ENCODE results near the gene MUC20. TPM values are rescaled to one million over a fixed set of nuclear protein-coding genes. Genes with fewer than 3 reads are reported as not detected.
"Not testable (repeated sequence)": the region's sequence is repeated elsewhere in the genome, so short reads cannot be mapped to it uniquely, and the experiment has no call there.

The MUC20 gene
- total RNA-seq, 2 donors from 2014 or later = 3.4 to 5.0 TPM

DNA sequence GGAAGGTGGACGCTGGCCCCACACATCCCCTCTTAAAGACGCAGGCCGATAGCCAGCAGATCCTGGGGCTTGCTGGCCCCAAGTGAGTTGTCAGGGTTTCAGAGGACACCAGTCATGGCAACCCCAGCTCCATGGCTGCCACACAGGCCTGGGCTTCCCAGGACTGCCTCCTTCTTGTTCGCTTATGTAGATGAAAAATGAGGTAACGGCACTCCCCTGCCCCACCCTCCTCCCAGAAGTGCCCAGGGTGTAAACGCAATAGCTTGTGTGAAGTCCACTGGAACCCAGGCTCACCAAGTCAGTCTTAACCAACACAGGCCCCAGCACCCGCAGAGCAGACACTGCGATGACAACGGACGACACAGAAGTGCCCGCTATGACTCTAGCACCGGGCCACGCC is 3.6 kb downstream of the MUC20 start:
- not testable (repeated sequence) for H3K9me3 ChIP-seq; DNase-seq (ENCODE audit: low spot score); H3K4me3 ChIP-seq; H3K36me3 ChIP-seq; H3K27me3 ChIP-seq; H3K27ac ChIP-seq; H3K4me1 ChIP-seq

DNA sequence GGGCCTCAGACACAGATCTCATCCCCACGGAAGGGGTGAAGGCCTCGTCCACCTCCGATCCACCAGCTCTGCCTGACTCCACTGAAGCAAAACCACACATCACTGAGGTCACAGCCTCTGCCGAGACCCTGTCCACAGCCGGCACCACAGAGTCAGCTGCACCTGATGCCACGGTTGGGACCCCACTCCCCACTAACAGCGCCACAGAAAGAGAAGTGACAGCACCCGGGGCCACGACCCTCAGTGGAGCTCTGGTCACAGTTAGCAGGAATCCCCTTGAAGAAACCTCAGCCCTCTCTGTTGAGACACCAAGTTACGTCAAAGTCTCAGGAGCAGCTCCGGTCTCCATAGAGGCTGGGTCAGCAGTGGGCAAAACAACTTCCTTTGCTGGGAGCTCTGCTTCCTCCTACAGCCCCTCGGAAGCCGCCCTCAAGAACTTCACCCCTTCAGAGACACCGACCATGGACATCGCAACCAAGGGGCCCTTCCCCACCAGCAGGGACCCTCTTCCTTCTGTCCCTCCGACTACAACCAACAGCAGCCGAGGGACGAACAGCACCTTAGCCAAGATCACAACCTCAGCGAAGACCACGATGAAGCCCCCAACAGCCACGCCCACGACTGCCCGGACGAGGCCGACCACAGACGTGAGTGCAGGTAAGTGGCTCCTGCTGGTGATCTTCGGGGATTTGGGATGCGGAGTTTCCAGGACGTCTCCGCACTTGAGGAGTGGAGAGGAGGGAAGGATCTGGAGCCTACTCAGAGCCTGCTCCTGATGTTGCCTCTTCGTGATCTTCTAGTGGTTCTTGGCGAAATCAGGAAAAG is 5.3 kb downstream of the MUC20 start:
- peaks cover 17% of the 10 kb centered on the region for H3K36me3 ChIP-seq
- not testable (repeated sequence) for H3K4me1 ChIP-seq; DNase-seq (ENCODE audit: low spot score)

DNA sequence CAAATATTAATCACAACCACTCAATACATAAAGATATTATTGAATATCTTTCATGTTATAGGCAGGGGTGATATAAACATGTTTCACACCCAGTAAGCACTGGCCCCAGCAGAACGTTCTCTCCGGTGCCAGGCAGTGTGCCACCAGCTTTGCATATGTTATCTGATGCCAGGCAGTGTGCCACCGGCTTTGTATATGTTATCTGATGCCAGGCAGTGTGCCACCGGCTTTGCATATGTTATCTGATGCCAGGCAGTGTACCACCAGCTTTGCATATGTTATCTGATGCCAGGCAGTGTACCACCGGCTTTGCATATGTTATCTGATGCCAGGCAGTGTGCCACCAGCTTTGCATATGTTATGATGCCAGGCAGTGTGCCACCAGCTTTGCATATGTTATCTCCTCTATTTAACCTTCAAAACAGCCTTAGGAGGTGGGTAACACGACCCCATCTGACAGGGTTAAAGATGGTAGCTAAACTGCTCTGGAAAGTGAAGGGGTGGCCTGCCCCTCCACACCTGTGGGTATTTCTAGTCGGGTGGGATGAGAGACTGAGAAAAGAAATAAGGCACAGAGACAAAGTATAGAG is 6.9 kb downstream of the MUC20 start:
- TF ChIP-seq, protein P1, sequence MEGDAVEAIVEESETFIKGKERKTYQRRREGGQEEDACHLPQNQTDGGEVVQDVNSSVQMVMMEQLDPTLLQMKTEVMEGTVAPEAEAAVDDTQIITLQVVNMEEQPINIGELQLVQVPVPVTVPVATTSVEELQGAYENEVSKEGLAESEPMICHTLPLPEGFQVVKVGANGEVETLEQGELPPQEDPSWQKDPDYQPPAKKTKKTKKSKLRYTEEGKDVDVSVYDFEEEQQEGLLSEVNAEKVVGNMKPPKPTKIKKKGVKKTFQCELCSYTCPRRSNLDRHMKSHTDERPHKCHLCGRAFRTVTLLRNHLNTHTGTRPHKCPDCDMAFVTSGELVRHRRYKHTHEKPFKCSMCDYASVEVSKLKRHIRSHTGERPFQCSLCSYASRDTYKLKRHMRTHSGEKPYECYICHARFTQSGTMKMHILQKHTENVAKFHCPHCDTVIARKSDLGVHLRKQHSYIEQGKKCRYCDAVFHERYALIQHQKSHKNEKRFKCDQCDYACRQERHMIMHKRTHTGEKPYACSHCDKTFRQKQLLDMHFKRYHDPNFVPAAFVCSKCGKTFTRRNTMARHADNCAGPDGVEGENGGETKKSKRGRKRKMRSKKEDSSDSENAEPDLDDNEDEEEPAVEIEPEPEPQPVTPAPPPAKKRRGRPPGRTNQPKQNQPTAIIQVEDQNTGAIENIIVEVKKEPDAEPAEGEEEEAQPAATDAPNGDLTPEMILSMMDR (IDR thresholded peaks at IDR 0.05) = no peak

More for the DNA sequence above, 5.3 kb downstream of the MUC20 start:
- H3K27me3 ChIP-seq, H3K27ac ChIP-seq, H3K4me3 ChIP-seq, H3K9me3 ChIP-seq: not testable (repeated sequence)

DNA sequence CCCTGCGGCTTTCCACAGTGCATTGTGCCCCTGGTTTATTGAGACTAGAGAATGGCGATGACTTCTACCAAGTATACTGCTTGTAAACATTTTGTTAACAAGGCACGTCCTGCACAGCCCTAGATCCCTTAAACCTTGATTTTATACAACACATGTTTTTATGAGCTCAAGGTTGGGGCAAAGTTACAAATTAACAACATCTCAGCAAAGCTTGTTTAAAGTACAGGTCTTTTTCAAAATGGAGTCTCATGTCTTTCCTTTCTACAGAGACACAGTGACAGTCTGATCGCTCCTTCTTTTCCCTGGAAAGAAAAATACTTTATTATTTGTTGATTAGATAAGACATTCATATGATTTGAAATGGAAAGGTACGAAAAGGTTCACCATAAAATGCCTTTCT is 8.0 kb downstream of the MUC20 start:
- not testable (repeated sequence) for DNase-seq (ENCODE audit: low spot score); H3K27ac ChIP-seq; H3K9me3 ChIP-seq; H3K27me3 ChIP-seq; H3K4me3 ChIP-seq; H3K4me1 ChIP-seq
- peaks cover 42% of the 10 kb centered on the region for H3K36me3 ChIP-seq

More for the DNA sequence above, 6.9 kb downstream of the MUC20 start:
- Histone ChIP-seq H3K4me3 (no peak overlapping the region), H3K27ac (no peak overlapping the region), H3K4me1 (no peaks in the 10 kb centered on the region), H3K36me3 (peaks cover 31% of the 10 kb centered on the region), H3K27me3 (no peaks in the 10 kb centered on the region), H3K9me3 (no peaks in the 10 kb centered on the region)
- no peak for DNase-seq (ENCODE audit: low spot score)

DNA sequence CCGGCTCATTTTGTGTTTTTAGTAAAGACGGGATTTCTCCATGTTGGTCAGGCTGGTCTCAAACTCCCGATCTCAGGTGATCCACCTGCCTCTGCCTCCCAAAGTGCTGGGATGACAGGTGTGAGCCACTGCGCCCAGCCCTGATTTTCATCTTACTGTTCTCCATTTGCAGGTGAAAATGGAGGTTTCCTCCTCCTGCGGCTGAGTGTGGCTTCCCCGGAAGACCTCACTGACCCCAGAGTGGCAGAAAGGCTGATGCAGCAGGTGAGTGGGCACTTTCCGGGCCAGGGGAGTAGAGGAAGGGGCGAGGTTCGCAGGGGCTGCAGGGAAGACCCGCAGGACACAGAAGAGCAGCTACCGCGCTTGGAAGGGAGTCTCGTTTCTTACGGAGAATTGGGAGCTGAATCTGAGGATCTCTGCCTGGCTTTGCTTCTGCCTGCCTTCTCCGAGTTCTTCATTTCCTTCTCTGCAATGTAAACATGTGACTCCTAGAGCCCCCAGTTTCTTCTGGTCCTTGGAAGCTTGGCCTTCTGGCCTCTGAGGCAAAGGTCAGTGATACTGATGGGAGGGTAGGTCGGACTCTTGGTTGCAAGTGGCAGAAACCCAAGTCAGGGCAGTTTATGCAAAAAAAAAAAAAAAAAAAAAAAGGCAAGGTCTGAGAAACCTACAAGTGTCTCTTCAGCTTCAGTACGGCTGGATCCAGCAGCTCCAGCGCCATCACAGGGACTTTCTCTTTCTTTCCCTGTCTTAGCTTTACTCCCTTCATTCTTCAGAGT is 8.9 kb downstream of the MUC20 start:
- H3K27me3 ChIP-seq = no peaks in the 10 kb centered on the region
- no peak for DNase-seq (ENCODE audit: low spot score)
- H3K36me3 ChIP-seq = peaks cover 43% of the 10 kb centered on the region
- no peak overlapping the region for H3K27ac ChIP-seq
- H3K4me3 ChIP-seq = no peak overlapping the region
- H3K9me3 ChIP-seq = no peaks in the 10 kb centered on the region
- H3K4me1 ChIP-seq = no peaks in the 10 kb centered on the region
- TF ChIP-seq, protein P1 (IDR thresholded peaks at IDR 0.05) = no peak

DNA sequence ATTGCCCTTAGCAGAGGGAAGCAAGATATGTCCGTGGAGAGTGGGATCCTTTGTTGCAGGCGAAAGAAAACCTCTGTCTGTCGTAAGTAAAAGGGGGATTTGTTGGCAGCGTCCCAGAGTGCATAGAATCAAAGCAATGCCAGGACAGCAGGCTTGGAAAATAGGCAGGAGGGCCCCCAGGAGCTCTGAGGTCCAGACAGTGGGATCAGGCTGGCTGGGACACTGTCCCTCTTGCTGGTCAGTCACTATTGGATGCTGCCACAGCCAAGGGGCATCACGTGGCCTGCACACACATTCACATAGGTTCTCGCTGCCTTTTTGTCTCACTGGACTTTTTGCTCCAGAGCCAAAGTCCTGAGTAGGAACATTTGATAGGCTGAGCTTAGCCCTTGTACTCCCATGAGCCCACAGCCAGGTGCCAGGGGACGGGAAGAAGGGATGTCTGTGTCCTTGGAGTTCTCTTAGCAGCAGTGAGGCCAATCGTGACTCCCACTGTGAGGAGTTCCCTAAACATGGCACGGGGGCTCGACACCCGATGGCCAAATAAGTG is 10.7 kb downstream of the MUC20 start:
- H3K27me3 ChIP-seq = no peaks in the 10 kb centered on the region
- TF ChIP-seq, protein P1 (IDR thresholded peaks at IDR 0.05) = no peak
- H3K9me3 ChIP-seq = no peaks in the 10 kb centered on the region
- H3K27ac ChIP-seq = no peak overlapping the region
- no peaks in the 10 kb centered on the region for H3K4me1 ChIP-seq
- no peak overlapping the region for H3K4me3 ChIP-seq
- DNase-seq (ENCODE audit: low spot score) = no peak
- H3K36me3 ChIP-seq = peaks cover 56% of the 10 kb centered on the region

DNA sequence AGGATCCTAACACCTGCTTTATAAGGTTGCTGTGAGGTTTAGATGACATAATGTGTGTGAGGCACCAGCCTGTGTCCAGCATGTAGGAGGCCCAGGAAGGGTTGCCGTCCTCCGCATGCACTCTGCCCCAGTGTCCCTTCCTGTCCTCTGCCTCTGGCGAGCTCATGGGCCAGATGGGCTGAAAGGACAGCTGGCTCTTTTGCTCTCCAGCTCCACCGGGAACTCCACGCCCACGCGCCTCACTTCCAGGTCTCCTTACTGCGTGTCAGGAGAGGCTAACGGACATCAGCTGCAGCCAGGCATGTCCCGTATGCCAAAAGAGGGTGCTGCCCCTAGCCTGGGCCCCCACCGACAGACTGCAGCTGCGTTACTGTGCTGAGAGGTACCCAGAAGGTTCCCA is 12.2 kb downstream of the MUC20 start:
- TF ChIP-seq, protein P1 (IDR thresholded peaks at IDR 0.05) = no peak
- H3K9me3 ChIP-seq = no peaks in the 10 kb centered on the region
- DNase-seq (ENCODE audit: low spot score) = no peak
- H3K36me3 ChIP-seq = peaks cover 56% of the 10 kb centered on the region
- no peaks in the 10 kb centered on the region for H3K27me3 ChIP-seq
- H3K27ac ChIP-seq = no peak overlapping the region
- no peaks in the 10 kb centered on the region for H3K4me1 ChIP-seq
- no peak overlapping the region for H3K4me3 ChIP-seq

Measured in right atrium auricular region (tissue), 2 donors.